RWPE2 (cell line): ENCODE measurements around the gene THOC3.
A peak's percentile ranks its signal among the peaks of the same experiment; 100 is the strongest.
"Not testable (repeated sequence)": the region's sequence is repeated elsewhere in the genome, so short reads cannot be mapped to it uniquely, and the experiment has no call there.

Experiments used
- ATAC-seq: fragments of 200-7000 bp; cut with Tn5 transposase; 3 replicates; pipeline ENCODE4 v1.9.1; 2021; ENCODE audit warnings: low read depth
- DNase-seq: peaks from one replicate; pipeline ENCODE4 v3.0.0-alpha.2; 2020; ENCODE audit warnings: low spot score
- H3K27ac ChIP-seq: fragments of 450-650 bp; 2 replicates; pipeline ENCODE4 v1.5.1; 2017; ENCODE audit warnings: mild to moderate bottlenecking; ENCODE audit not compliant: poor library complexity, severe bottlenecking
- H3K27me3 ChIP-seq: fragments of 250-450 bp; sonication (Bioruptor Pico); 2 replicates; pipeline ENCODE4 v1.5.1; 2021; ENCODE audit warnings: mild to moderate bottlenecking, moderate library complexity; ENCODE audit not compliant: insufficient read depth, poor library complexity, severe bottlenecking
- H3K36me3 ChIP-seq: fragments of 250-450 bp; sonication (Bioruptor Pico); 2 replicates; pipeline ENCODE4 v1.5.1; 2020; ENCODE audit warnings: low read depth, mild to moderate bottlenecking, moderate library complexity
- H3K4me1 ChIP-seq: fragments of 250-450 bp; sonication (Bioruptor Pico); 2 replicates; pipeline ENCODE4 v1.5.1; 2021; ENCODE audit warnings: mild to moderate bottlenecking, moderate library complexity; ENCODE audit not compliant: insufficient read depth, poor library complexity, severe bottlenecking
- H3K4me3 ChIP-seq: fragments of 250-450 bp; sonication (Bioruptor Pico); 2 replicates; pipeline ENCODE4 v1.5.1; 2021; ENCODE audit warnings: mild to moderate bottlenecking, moderate library complexity; ENCODE audit not compliant: severe bottlenecking
- H3K9me3 ChIP-seq: fragments of 250-450 bp; sonication (Bioruptor Pico); 2 replicates; pipeline ENCODE4 v1.5.1; 2021; ENCODE audit warnings: mild to moderate bottlenecking, moderate library complexity; ENCODE audit not compliant: severe bottlenecking

Gene THOC3

DNA sequence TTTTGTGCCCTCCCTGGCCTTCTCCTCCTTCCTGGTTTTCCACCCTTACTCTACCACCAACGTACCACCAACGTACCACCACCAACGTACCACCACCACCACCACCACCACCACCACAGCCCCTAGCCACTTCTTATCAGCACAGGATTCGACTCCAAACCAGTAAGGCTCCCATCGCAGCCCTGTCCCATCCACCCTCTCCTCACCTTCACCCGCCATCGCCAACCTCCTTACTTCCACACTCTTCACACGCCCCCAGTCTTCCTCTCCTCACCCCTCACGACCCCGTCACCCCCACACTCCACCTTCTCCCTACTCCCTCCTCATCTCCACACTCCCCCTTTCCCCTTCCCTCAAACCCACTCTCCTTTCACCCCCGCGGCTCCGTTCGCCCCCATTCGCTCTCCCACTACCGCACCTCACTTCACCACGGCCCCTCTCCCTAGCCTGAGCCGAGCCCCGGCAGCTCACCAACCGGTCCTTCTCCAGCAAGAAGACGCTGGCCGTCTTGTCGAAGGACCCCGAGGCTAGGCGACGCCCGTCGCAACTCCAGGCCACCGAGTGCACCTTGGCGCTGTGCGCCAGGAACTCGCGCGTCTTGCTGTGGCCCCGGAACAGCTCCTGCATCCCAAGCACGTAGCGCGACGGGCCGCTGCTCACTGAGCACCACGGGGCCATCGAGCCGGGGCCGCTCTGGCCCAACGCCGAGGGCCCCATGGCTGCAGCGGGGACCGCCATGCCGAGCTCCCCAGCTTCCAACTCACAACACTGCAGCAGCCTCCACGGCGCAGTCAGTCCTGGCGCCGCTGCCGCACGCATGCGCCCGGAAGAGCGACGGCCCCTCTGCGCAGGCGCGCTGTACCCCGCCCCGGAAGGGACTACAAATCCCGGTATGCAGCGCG lies at the start of gene THOC3:
TSS of gene THOC3 (minus strand) at position 845 of the 902 bp plus-strand sequence. CDS start at position 738, 107 bp downstream.
- not testable (repeated sequence) for H3K27me3 ChIP-seq, H3K27ac ChIP-seq, H3K36me3 ChIP-seq, H3K9me3 ChIP-seq, H3K4me1 ChIP-seq
- peak within 1 kb of the TSS; percentile 94 for H3K4me3 ChIP-seq
- DNase-seq, result peak; percentile 67
- peak; percentile 98 for ATAC-seq

GRCh38 chr5:176017324-176017723 lies 49.2 kb upstream of the THOC3 start:
- H3K27ac ChIP-seq, H3K27me3 ChIP-seq, H3K36me3 ChIP-seq, H3K9me3 ChIP-seq, H3K4me3 ChIP-seq, DNase-seq, H3K4me1 ChIP-seq: not testable (repeated sequence)
- 0 out of 3 replicates have a peak, but pooled peaks have one; percentile 16 for ATAC-seq

GRCh38 chr5:176014360-176014759 lies 46.2 kb upstream of the THOC3 start:
- ATAC-seq, H3K27ac ChIP-seq, H3K4me1 ChIP-seq, H3K36me3 ChIP-seq, H3K4me3 ChIP-seq, H3K27me3 ChIP-seq, H3K9me3 ChIP-seq, DNase-seq: not testable (repeated sequence)

GRCh38 chr5:176011088-176011487 lies 43.0 kb upstream of the THOC3 start:
- not testable (repeated sequence) for DNase-seq, H3K4me1 ChIP-seq, H3K36me3 ChIP-seq, H3K4me3 ChIP-seq, H3K9me3 ChIP-seq, ATAC-seq, H3K27me3 ChIP-seq, H3K27ac ChIP-seq

- H3K4me3 ChIP-seq, DNase-seq, H3K27me3 ChIP-seq, H3K27ac ChIP-seq, H3K36me3 ChIP-seq, H3K9me3 ChIP-seq, H3K4me1 ChIP-seq, ATAC-seq: not testable (repeated sequence)
Measured at GRCh38 chr5:176010202-176010601, 42.1 kb upstream of the THOC3 start.

DNA sequence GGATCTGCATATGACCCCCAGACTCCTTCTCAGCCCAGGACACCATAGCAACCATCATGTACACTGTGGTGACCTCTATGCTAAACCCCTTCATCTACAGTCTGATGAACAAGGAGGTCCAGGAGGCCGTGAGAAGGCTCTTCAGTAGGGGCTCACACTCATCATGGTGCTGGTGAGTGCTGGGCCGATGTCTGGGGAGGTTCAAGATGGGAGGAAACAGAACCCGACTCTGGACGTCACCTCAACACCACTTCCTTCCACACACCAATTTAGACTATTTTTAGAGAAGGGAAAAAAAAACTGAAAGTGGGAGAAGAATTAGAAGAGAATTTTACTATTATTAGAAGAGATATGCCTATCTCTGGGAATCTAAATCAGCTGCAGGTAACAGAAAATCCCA lies 39.1 kb upstream of the THOC3 start:
- H3K36me3 ChIP-seq, result not testable (repeated sequence)

DNA sequence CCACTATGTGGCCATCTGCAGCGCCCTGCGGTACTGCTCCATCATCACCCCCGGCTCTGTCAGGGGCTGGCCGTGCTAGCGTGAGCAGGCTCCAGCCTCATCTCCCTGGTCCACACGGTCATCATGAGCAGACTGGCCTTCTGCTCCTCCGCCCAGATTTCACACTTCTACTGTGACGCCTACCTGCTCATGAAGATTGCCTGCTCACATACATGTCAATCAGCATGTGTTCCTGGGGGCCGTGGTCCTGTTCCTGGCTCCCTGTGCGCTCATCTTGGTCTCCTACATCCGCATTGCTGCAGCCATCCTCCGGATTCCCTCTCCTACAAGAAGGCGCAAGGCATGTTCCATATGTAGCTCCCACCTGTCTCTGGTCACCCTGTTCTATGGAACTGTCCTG lies 38.7 kb upstream of the THOC3 start:
- not testable (repeated sequence) for H3K27me3 ChIP-seq, H3K9me3 ChIP-seq, H3K27ac ChIP-seq, DNase-seq, H3K36me3 ChIP-seq, H3K4me3 ChIP-seq, ATAC-seq, H3K4me1 ChIP-seq

More for the DNA sequence above, 39.1 kb upstream of the THOC3 start:
- H3K4me1 ChIP-seq, H3K27me3 ChIP-seq, H3K9me3 ChIP-seq, H3K27ac ChIP-seq, ATAC-seq, DNase-seq, H3K4me3 ChIP-seq: not testable (repeated sequence)

GRCh38 chr5:175997979-175998378 lies 29.9 kb upstream of the THOC3 start:
- not testable (repeated sequence) for H3K4me1 ChIP-seq, H3K27ac ChIP-seq, DNase-seq, ATAC-seq, H3K27me3 ChIP-seq, H3K9me3 ChIP-seq, H3K4me3 ChIP-seq, H3K36me3 ChIP-seq

DNA sequence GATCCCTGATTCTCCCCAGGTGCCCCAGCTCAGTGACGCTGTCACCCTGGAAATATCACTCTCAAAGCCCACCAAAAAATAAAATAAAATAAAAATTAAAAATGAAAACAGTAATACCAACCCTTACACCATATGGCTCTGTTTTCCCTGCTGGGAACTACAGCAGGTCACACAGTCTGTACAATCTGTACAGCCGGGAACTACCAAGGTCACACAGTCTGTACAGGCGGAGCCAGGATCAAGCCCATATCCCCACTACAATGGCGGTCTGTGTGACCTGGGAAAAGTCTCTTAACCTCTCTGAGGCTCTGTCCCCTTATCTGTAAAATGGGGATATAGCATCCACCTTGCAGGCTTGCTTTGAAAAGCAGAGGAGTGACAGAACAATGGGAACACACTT lies 29.4 kb upstream of the THOC3 start:
- DNase-seq, ATAC-seq, H3K27me3 ChIP-seq, H3K36me3 ChIP-seq, H3K27ac ChIP-seq, H3K4me3 ChIP-seq, H3K9me3 ChIP-seq, H3K4me1 ChIP-seq: not testable (repeated sequence)

GRCh38 chr5:175996791-175997190 lies 28.7 kb upstream of the THOC3 start:
- ATAC-seq, H3K4me1 ChIP-seq: not testable (repeated sequence)

DNA sequence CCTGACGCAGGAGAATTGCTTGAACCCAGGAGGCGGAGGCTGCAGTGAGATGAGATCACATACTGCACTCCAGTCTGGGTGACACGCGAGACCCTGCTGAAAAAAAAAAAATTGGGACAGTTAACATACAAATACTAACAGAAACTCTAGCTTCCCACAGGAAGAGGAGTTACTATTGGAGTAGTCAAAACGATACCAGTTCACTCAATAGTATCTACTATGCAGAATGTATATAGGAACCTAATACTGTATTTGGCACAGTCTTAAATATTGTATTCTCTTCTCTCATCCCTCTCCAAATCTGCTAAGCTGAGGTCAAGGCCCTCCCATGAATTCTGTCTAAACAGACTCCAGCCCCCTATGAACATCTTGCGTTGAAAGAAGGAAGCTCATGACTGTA lies 27.4 kb upstream of the THOC3 start:
- not testable (repeated sequence) for H3K4me1 ChIP-seq, H3K27ac ChIP-seq, H3K27me3 ChIP-seq, DNase-seq, ATAC-seq, H3K36me3 ChIP-seq, H3K4me3 ChIP-seq, H3K9me3 ChIP-seq

More at GRCh38 chr5:175996791-175997190, 28.7 kb upstream of the THOC3 start:
- H3K4me3 ChIP-seq, H3K9me3 ChIP-seq, H3K36me3 ChIP-seq, H3K27me3 ChIP-seq, H3K27ac ChIP-seq, DNase-seq: not testable (repeated sequence)
